H1 (cell line): ENCODE measurements around the gene MAN1C1. TPM values are rescaled to one million over a fixed set of nuclear protein-coding genes. Genes with fewer than 3 reads are reported as not detected.

Source experiments
- CTCF ChIA-PET: fragments of 300-600 bp; sonication (Branson Sonifier 250); formaldehyde crosslinking; loops from one replicate; lab custom pipeline; 2021; ENCODE audit not compliant: partially characterized antibody; lab: Charles Lee
- POLR2A ChIA-PET: fragments of 300-600 bp; sonication (Branson Sonifier 250); formaldehyde crosslinking; loops from one replicate; lab custom pipeline; 2021; ENCODE audit warnings: inconsistent platforms; ENCODE audit not compliant: partially characterized antibody; lab: Charles Lee
- DNase-seq, 2 experiments: peaks; one replicate each; pipeline versions ENCODE4 v3.0.0 to v3.0.0-alpha.2; 2010 to 2022; ENCODE audit warnings: low spot score in 2 of 2, low read depth in 1 of 2, mixed read lengths in 1 of 2
- FAIRE-seq: peaks from 2 replicates; lab custom pipeline; 2011; peaks lifted over from hg19 to GRCh38; lab: Jason Lieb, UNC
- H2AFZ ChIP-seq: 2 replicates; pipeline ENCODE4 v1.8.1; 2012; ENCODE audit warnings: low read length, inconsistent platforms
- H2AK5ac ChIP-seq: 2 replicates; pipeline ENCODE4 v1.6.1; 2013; ENCODE audit warnings: low read depth, low read length
- H2BK120ac ChIP-seq: replicated peaks from 2 replicates; pipeline ENCODE3; 2013; ENCODE audit warnings: low read depth, low read length, inconsistent platforms
- H2BK12ac ChIP-seq: 2 replicates; pipeline ENCODE4 v1.6.1; 2013; ENCODE audit warnings: low read depth, low read length
- H2BK15ac ChIP-seq: 2 replicates; pipeline ENCODE4 v1.6.1; 2013; ENCODE audit warnings: low read length
- H2BK20ac ChIP-seq: 2 replicates; pipeline ENCODE4 v1.6.1; 2013; ENCODE audit warnings: low read length
- H2BK5ac ChIP-seq: 2 replicates; pipeline ENCODE4 v1.6.1; 2013; ENCODE audit warnings: low read depth, low read length
- H3K14ac ChIP-seq: 2 replicates; pipeline ENCODE4 v1.6.1; 2013; ENCODE audit warnings: inconsistent platforms; ENCODE audit not compliant: insufficient read length
- H3K18ac ChIP-seq: 2 replicates; pipeline ENCODE4 v1.6.1; 2013; ENCODE audit warnings: low read length; ENCODE audit errors: extremely low read depth
- H3K23ac ChIP-seq: 2 replicates; pipeline ENCODE4 v1.6.1; 2013; ENCODE audit warnings: inconsistent platforms; ENCODE audit not compliant: insufficient read length
- H3K23me2 ChIP-seq: 2 replicates; pipeline ENCODE4 v1.6.1; 2013; ENCODE audit warnings: low read depth, low read length
- H3K27ac ChIP-seq: 2 replicates; pipeline ENCODE4 v1.6.1; 2011; ENCODE audit warnings: low read depth, low read length, inconsistent platforms
- H3K27me3 ChIP-seq, 4 experiments: replicated peaks in 1 of 4; 1 replicate in 1 of 4; 2 replicates in 3 of 4; pipeline versions ENCODE4 v1.6.1 to v1.8.1; 2011 to 2013; ENCODE audit warnings: low read length in 3 of 4, mild to moderate bottlenecking in 3 of 4, inconsistent platforms in 2 of 4, mixed read lengths in 2 of 4, moderate library complexity in 1 of 4; ENCODE audit not compliant: control insufficient read depth in 3 of 4, insufficient read depth in 3 of 4; ENCODE audit errors: extremely low read depth in 1 of 4
- H3K36me3 ChIP-seq, 4 experiments: 2 replicates each; pipeline versions ENCODE4 v1.6.1 to v1.8.1; 2011 to 2013; ENCODE audit warnings: mild to moderate bottlenecking in 4 of 4, low read length in 3 of 4, moderate library complexity in 2 of 4, control low read depth in 1 of 4, inconsistent platforms in 1 of 4; ENCODE audit not compliant: insufficient read depth in 4 of 4, control insufficient read depth in 2 of 4
- H3K4ac ChIP-seq: replicated peaks from 2 replicates; pipeline ENCODE3; 2013; ENCODE audit warnings: low read length, low read depth, mixed read lengths, inconsistent platforms; ENCODE audit not compliant: insufficient read length
- H3K4me1 ChIP-seq, 4 experiments: replicated peaks in 1 of 4; 1 replicate in 1 of 4; 2 replicates in 3 of 4; pipeline versions ENCODE4 v1.6.1 to v1.8.1; 2011 to 2013; ENCODE audit warnings: low read length in 3 of 4, inconsistent platforms in 2 of 4, mixed read lengths in 1 of 4; ENCODE audit not compliant: insufficient read depth in 4 of 4, control insufficient read depth in 3 of 4
- H3K4me2 ChIP-seq, 2 experiments: 2 replicates each; pipeline versions ENCODE4 v1.6.1 to v1.8.1; 2011 to 2013; ENCODE audit warnings: low read depth in 2 of 2, low read length in 2 of 2, control low read depth in 1 of 2, inconsistent platforms in 1 of 2, mild to moderate bottlenecking in 1 of 2; ENCODE audit not compliant: insufficient read depth in 1 of 2
- H3K4me3 ChIP-seq, 4 experiments: fragments of 200-600, 300-600 bp in 1 of 4; sonication (generic), shearing (Covaris generic), sonication (Bioruptor Twin) in 1 of 4; 2 replicates each; pipeline versions ENCODE4 v1.5.1 to v1.8.1; 2011 to 2016; ENCODE audit warnings: low read length in 4 of 4, low read depth in 3 of 4, control low read depth in 2 of 4, inconsistent platforms in 2 of 4, mild to moderate bottlenecking in 2 of 4, mixed read lengths in 1 of 4, moderate library complexity in 1 of 4; ENCODE audit not compliant: insufficient read depth in 2 of 4; ENCODE audit errors: extremely low read depth in 1 of 4
- H3K56ac ChIP-seq: replicated peaks from 2 replicates; pipeline ENCODE3; 2013; ENCODE audit warnings: low read depth, mild to moderate bottlenecking, mixed read lengths, low read length, inconsistent platforms; ENCODE audit not compliant: insufficient read length
- H3K79me1 ChIP-seq: 2 replicates; pipeline ENCODE4 v1.6.1; 2013; ENCODE audit warnings: low read depth, low read length, control low read depth
- H3K79me2 ChIP-seq, 2 experiments: 2 replicates each; pipeline versions ENCODE4 v1.6.1 to v1.8.1; 2012 to 2013; ENCODE audit warnings: low read length in 2 of 2, mild to moderate bottlenecking in 2 of 2, inconsistent platforms in 1 of 2; ENCODE audit not compliant: insufficient read depth in 2 of 2, control insufficient read depth in 1 of 2
- H3K9ac ChIP-seq, 4 experiments: replicated peaks in 1 of 4; 1 replicate in 1 of 4; 2 replicates in 3 of 4; pipeline versions ENCODE4 v1.6.1 to v1.8.1; 2011 to 2013; ENCODE audit warnings: low read depth in 3 of 4, low read length in 3 of 4, control low read depth in 2 of 4, mild to moderate bottlenecking in 2 of 4, moderate library complexity in 2 of 4, inconsistent platforms in 1 of 4; ENCODE audit errors: extremely low read depth in 1 of 4
- H3K9me3 ChIP-seq, 2 experiments: 2 replicates each; pipeline versions ENCODE4 v1.6.1 to v1.8.1; 2012 to 2013; ENCODE audit warnings: mild to moderate bottlenecking in 2 of 2, moderate library complexity in 2 of 2, control low read depth in 1 of 2, inconsistent platforms in 1 of 2, low read depth in 1 of 2, low read length in 1 of 2, mixed read lengths in 1 of 2; ENCODE audit not compliant: insufficient read depth in 2 of 2
- H4K20me1 ChIP-seq, 2 experiments: replicated peaks in 1 of 2; 2 replicates each; pipeline versions ENCODE3 to v1.8.1; 2011 to 2013; ENCODE audit warnings: inconsistent platforms in 2 of 2, low read length in 2 of 2, mild to moderate bottlenecking in 1 of 2; ENCODE audit not compliant: insufficient read depth in 2 of 2, control insufficient read depth in 1 of 2
- H4K5ac ChIP-seq: 2 replicates; pipeline ENCODE4 v1.6.1; 2013; ENCODE audit warnings: low read length, low read depth, mixed read lengths, inconsistent platforms; ENCODE audit not compliant: insufficient read length
- H4K8ac ChIP-seq: 2 replicates; pipeline ENCODE4 v1.8.0; 2013; ENCODE audit warnings: mild to moderate bottlenecking, moderate library complexity, low read length, inconsistent platforms; ENCODE audit not compliant: insufficient read depth; ENCODE audit errors: extremely low read depth
- H4K91ac ChIP-seq: replicated peaks from 2 replicates; pipeline ENCODE3; 2013; ENCODE audit warnings: low read length, mixed read lengths, inconsistent platforms; ENCODE audit not compliant: insufficient read length
- ATF3 ChIP-seq: IDR thresholded peaks from 2 replicates; pipeline ENCODE4 v1.6.1; 2011; ENCODE audit warnings: low read depth, mild to moderate bottlenecking, low read length; ENCODE audit not compliant: insufficient read depth
- NANOG ChIP-seq: IDR thresholded peaks from 2 replicates; pipeline ENCODE4 v1.6.1; 2011; ENCODE audit warnings: low read length, low read depth, mild to moderate bottlenecking, inconsistent platforms; ENCODE audit not compliant: insufficient read depth, poor library complexity, severe bottlenecking
- POLR2AphosphoS5 ChIP-seq: IDR thresholded peaks from 2 replicates; pipeline ENCODE4 v1.6.1; 2011; ENCODE audit warnings: low read depth, low read length
- SIN3A ChIP-seq, 2 experiments: IDR thresholded peaks in 1 of 2; conservative IDR thresholded peaks in 1 of 2; 2 replicates each; pipeline ENCODE4 v1.6.1; 2011 to 2012; ENCODE audit warnings: low read length in 2 of 2, improper control_type of control experiment in 1 of 2, low read depth in 1 of 2, mild to moderate bottlenecking in 1 of 2
- TAF7 ChIP-seq: optimal IDR thresholded peaks from 2 replicates; pipeline ENCODE3; 2011; ENCODE audit warnings: low read depth, mild to moderate bottlenecking, inconsistent platforms, low read length, moderate library complexity, borderline replicate concordance
- WGBS, 2 experiments: shearing (Covaris generic) in 1 of 2; methylation state at CpG; one replicate each; pipeline versions ENCODE4 v1.1.6 to v1.1.7; 2013 to 2015; ENCODE audit warnings: low lambda C conversion rate in 2 of 2, mixed read lengths in 2 of 2, inconsistent platforms in 1 of 2, low coverage in 1 of 2, missing lambda C conversion rate in 1 of 2; ENCODE audit not compliant: insufficient replicate concordance in 2 of 2, insufficient coverage in 1 of 2, insufficient read length in 1 of 2; ENCODE audit errors: extremely low coverage in 1 of 2, missing lambda C conversion rate in 1 of 2; 5-methylcytosine and 5-hydroxymethylcytosine counted together
- polyA plus RNA-seq, 7 experiments: library from polyadenylated mRNA; depleted of rRNA in 3 of 7; stranded (reverse) in 5 of 7; unstranded in 2 of 7; fragments of >200 nt in 5 of 7; fragments of 200-250 nt in 2 of 7; gene quantifications; 1 replicate in 5 of 7; 2 replicates in 1 of 7; 4 replicates in 1 of 7; pipeline versions ENCODE4 v1.2.1 to v1.2.3, GENCODE V29; 2011 to 2013; ENCODE audit warnings: missing spikeins in 2 of 7, mixed read lengths in 2 of 7
- total RNA-seq: library from RNA; stranded (reverse); fragmentation: NEBNext Ultra II Directional; extraction: Animal tissue kit (Norgen Biotek cat#: 25700); gene quantifications from 2 replicates; pipeline ENCODE4 v1.2.1, GENCODE V29; 2021
- TF ChIP-seq, protein P1 (sequence below), 3 experiments: IDR thresholded peaks; 1 replicate in 2 of 3; 2 replicates in 1 of 3; pipeline versions ENCODE4 v1.5.1 to v1.6.1; 2011; ENCODE audit warnings: low read length in 3 of 3, mild to moderate bottlenecking in 3 of 3, inconsistent platforms in 2 of 3, low read depth in 1 of 3, moderate library complexity in 1 of 3; ENCODE audit not compliant: insufficient read depth in 1 of 3; ENCODE audit errors: control extremely low read depth in 1 of 3

MAN1C1 gene
- total and polyA plus RNA-seq, 2 of the 8 experiments (the other 6 are each of a cell fraction or from before 2014, with no cell fraction given), result 7.8 to 15.2 TPM

GRCh38 chr1:25810341-25811299 is 194.0 kb downstream of the MAN1C1 start:
- Histone ChIP-seq H4K91ac (no peak overlapping the region), H4K5ac (no peak overlapping the region), H3K23ac (no peak overlapping the region), H3K79me2 (no peaks in the 10 kb centered on the region), H2BK5ac (no peak overlapping the region), H4K20me1 (peaks cover 2 to 8% of the 10 kb centered on the region in 2 experiments), H2BK120ac (no peak overlapping the region), H2BK20ac (no peak overlapping the region), H3K4me3 (no peak overlapping the region), H3K27ac (no peak overlapping the region), H3K9me3 (no peaks in the 10 kb centered on the region), H3K79me1 (no peaks in the 10 kb centered on the region), H3K9ac (no peak overlapping the region), H3K27me3 (no peaks in the 10 kb centered on the region), H2AK5ac (no peak overlapping the region), H2BK15ac (no peak overlapping the region), H2BK12ac (no peak overlapping the region), H3K4ac (no peak overlapping the region), H3K36me3 (peaks cover 0 to 20% (median 3%) of the 10 kb centered on the region in 4 experiments; a peak in 5 of 8 replicates), H4K8ac (no peak overlapping the region), H3K14ac (no peak overlapping the region), H3K4me2 (no peak overlapping the region), H3K4me1 (peaks cover 0 to 5% (median under 1%) of the 10 kb centered on the region in 4 experiments; a peak in 2 of 7 replicates), H3K23me2 (no peaks in the 10 kb centered on the region), H3K18ac (no peak overlapping the region), H2AFZ (no peak overlapping the region), H3K56ac (no peak overlapping the region)
- ChIA-PET POLR2A (interaction anchor here (0.6 to 5.6 kb wide), 4 partner anchors 9 to 23 kb away, joined by 3 to 32 read pairs (median 7); partner anchors contain the start of gene MTFR1L), CTCF (interaction anchor here (0.6 to 8.2 kb wide), 58 partner anchors 8 to 554 kb away, joined by 3 to 83 read pairs (median 4); partner anchors contain the start of genes MTFR1L, PAFAH2 and SELENON)
- DNase-seq (peak; percentile 59 to 100), FAIRE-seq (peak; percentile 91)
- 42% methylated on average over 20 of the region's 21 CpGs; no CpG with 5 or more reads in 1 of the 2 experiments for whole genome bisulfite sequencing, 2 experiments
- TF ChIP-seq TAF7 (peak; percentile 63), POLR2AphosphoS5 (no peak), ATF3 (0 out of 2 replicates have a peak, but pooled peaks have one; percentile 47), SIN3A (conservative IDR thresholded peaks at IDR 0.05 in 1 of 2, IDR thresholded peaks at IDR 0.05 in 1 of 2; ENCODE audit: low read depth in 1 of 2, low read length in 2 of 2) (0 out of 4 replicates have a peak, but pooled peaks of 1 of the 2 experiments have one; percentile 22), NANOG (peak; percentile 53)
- TF ChIP-seq, protein P1, sequence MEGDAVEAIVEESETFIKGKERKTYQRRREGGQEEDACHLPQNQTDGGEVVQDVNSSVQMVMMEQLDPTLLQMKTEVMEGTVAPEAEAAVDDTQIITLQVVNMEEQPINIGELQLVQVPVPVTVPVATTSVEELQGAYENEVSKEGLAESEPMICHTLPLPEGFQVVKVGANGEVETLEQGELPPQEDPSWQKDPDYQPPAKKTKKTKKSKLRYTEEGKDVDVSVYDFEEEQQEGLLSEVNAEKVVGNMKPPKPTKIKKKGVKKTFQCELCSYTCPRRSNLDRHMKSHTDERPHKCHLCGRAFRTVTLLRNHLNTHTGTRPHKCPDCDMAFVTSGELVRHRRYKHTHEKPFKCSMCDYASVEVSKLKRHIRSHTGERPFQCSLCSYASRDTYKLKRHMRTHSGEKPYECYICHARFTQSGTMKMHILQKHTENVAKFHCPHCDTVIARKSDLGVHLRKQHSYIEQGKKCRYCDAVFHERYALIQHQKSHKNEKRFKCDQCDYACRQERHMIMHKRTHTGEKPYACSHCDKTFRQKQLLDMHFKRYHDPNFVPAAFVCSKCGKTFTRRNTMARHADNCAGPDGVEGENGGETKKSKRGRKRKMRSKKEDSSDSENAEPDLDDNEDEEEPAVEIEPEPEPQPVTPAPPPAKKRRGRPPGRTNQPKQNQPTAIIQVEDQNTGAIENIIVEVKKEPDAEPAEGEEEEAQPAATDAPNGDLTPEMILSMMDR (IDR thresholded peaks at IDR 0.05; ENCODE audit: control extremely low read depth in 1 of 3, insufficient read depth in 1 of 3, low read depth in 1 of 3, low read length in 3 of 3), result peak; percentile 98 to 100 (median 99)
